HG03025 (cell line): ENCODE measurements around the gene POLD4.
A peak's percentile ranks its signal among the peaks of the same experiment; 100 is the strongest.
"Not testable (repeated sequence)": the region's sequence is repeated elsewhere in the genome, so short reads cannot be mapped to it uniquely, and the experiment has no call there.

Source experiments
- ATAC-seq: cut with Tn5 transposase; IDR thresholded peaks from one replicate; pipeline ENCODE4 v1.9.1; 2021; ENCODE audit warnings: mild to moderate bottlenecking, moderate library complexity; ENCODE audit not compliant: unreplicated experiment, low FRiP score

POLD4 gene

DNA sequence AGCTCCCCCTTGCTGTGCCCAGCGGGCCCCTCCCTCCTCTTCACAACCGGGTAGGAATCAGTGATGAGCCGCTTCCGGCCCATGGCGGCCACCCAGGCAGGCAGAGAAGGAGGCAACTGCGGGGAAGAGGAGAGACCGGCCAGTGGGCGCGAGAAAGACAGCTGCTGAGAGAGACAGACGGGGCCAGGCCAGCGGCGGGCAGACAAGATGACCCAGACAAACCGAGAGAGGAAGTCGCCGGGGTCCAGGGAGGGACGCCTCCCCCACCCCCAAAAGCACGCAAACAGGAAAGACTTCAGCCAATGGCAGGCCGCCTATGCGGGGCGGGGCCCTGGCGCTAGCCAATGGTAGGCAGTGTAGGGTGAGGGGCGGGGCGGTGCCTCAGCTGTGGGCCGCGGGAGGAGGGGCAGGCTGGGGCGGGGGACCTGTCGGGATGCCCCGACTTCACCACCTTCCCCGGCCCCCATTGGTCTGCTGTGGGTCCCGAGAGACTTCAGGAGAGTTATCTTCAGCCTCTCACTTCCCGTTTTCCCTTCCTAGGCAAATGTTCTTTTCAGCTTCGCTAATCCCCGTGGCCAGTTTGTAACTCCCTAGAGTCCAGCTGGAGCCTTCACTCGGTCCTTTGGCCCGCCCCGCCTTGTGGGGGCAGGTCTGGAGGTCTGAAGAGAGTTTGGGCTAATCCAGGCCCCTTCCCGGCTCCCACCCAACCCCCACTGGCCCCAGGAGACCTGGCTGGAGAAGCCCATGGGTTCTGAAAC lies at the start of gene POLD4:
Gene POLD4, minus strand, starts transcription at position 230 of the 758 bp plus-strand sequence. Its CDS starts 147 bp downstream, at position 83.
- peak; percentile 64 for ATAC-seq

DNA sequence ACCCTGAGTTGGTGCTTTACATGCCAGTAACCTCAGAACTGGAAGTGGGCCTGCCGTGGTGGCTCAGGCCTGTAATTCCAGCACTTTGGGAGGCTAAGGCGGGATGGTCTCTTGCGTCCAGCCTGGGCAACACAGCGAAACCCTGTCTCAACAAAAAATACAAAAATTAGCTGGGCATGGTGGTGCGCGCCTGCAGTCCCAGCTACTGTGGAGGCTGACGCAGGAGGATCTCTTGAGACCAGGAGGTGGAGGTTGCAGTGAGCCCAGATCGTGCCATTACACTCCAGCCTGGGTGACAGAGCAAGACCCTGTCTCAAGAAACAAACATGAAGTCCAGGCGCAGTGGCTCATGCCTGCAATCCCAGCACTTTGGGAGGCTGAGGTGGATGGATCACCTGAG lies 49.7 kb upstream of the POLD4 start:
- ATAC-seq = not testable (repeated sequence)

DNA sequence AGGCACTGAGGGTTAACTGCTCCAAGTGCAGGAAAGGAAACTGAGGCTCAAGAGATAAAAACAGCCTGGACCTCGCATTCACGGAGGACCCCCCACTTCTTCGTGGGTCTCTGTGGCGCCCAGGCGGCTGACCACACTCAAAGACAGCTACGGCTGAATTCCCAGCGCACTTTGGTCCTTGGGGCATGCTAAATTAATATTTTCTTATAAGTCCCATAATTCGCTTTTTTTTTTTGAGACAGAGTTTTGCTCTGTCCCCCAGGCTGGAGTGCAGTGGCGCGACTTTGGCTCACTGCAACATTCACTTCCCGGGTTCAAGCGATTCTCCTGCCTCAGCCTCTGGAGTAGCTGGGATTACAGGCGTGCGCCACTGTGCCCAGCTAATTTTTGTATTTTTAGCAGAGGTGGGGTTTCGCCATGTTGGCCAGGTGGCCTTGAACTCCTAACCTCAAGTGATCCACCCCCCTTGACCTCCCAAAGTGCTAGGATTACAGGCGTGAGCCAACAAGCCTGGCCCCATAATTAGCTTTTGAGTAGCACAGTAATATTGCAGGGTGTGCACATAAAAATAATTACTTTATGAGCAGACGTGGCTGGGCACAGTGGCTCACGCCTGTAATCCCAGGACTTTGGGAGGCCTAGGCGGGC lies 49.0 kb upstream of the POLD4 start:
- not testable (repeated sequence) for ATAC-seq

DNA sequence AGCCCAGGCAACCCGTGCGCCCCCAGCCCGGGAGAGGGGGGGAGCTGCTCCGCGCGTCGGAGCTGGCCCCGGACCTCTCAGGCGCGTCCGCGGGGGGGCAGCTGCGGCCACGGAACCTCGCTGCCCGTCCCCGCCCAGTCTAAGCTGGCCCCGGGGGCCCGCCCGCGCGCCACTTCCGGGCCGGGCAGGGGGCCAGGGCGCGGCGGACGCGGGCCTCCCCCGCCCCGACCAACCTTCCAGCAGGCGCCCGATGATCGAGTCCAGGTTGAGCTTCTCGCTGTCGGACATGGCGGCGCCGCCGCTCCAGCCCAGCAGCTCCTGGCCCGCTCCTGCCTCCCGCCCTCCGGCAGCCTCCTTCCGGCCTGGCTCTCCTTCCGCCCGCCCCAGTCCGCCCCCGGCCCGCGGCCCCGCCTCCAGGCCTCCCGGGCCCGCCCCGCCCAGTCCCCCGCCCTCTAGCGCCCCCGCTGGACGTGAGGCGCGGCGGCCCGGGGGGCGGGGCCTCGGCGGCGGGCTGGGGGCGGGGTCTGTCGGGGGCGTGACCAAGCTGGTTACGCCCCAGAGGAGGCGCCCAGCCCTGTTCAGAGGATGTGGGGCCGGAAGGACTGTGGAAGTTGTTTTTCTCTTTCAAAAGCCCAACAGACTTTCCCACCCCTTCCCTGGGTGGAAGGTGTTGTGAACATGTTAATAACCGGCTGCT lies 48.3 kb upstream of the POLD4 start, which contains the start of gene PPP1CA:
Gene PPP1CA, minus strand, starts transcription at position 364 of the 697 bp plus-strand sequence. Its CDS starts 76 bp downstream, at position 288.
- ATAC-seq = peak; percentile 52

DNA sequence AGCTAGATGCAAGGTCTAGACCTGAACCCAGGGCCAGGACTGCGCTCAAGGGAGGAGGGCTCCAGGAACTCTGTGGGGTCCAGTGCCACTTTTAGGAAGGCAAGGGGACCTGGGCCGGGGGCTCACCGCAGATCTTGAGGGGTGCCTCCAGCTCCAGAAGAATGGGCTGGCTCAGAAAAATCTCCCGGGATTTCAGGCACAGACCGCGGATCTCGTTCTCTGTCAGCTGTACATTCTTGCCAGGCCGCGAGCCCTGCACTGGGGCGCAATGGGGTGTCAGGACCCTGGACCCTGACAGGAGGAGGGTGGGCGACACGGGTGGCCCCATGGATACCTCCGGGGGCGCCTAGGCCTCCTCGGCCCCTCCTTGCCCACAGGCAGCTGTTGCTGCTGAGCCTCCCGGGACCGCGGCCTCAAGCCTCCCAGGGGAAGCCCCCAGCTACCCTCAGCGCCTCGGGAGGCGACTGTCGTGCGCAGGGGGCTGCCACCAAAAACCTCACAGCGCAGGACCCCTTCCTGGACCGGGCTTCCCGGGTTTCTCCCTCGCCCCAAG lies 47.7 kb upstream of the POLD4 start:
- ATAC-seq = peak; percentile 9

DNA sequence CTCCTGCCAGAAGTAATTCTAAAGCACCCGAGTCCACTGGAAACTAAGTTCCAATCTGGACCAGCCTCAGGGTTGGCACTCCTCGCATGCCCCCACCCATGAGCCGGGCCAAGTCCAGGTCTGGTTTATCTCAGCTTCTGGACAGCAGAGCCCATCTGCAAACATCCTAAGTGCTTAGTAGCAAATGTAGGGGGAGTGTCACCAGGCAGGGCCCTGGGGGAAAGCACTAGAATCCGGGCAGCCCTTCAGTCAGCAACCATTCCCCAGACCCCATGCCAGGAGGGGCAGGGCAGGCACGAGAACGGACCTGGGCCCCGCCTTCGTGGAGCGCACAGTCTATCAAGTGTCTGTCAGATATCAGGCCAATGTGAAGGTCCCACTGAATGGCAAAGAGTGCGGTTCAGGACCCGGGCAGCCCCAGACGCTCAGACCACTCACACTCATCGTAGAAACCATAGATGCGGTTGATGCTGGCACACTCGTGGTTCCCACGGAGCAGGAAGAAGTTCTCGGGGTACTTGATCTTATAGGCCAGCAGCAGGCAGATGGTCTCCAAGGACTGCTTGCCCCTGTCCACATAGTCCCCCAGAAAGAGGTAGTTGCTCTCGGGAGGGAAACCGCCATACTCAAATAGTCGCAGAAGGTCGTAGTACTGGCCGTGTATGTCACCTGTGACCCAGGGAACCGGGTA lies 47.0 kb upstream of the POLD4 start:
- ATAC-seq = no peak

DNA sequence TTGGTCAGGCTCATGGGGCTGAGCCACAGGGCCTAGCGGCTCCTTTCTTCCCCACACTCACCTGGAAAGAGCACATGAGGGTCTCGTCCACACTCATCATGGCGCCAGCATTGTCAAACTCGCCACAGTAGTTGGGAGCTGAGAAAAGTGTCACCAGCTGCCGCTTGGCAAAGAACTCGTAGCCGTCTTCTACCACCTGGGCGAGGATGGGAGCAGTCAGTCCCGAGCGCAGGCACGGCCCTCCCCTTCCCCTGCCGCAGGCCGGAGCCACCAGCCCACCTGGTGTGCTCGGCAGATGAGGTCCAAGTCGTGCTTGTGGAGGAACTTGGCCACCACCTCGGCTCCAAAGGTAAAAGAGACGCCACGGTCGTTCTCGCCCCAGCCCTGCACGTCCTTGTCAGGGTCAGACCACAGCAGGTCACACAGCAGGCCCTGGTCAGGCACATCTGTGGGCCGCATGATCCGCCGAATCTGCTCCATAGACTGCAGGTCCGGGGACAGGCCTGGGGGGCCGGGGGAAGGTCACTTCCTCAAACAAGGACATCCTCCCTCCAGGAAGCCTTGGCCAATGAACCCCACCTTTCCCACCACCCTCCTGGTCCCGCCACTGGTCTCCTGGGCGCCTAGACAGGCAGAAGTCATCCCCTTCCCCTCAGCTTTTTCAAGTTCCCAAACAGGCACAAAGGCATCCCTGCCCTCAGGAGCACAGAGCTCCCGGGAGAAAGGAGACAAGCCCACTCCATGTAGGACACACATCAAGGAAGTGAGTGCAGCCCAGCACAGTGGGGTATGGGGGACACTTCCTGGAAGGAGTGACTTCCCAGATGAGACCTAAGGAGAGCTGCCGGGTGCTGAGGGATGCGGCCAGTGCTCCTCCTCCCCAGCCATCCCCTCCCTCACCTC lies 45.6 kb upstream of the POLD4 start:
- ATAC-seq = no peak

DNA sequence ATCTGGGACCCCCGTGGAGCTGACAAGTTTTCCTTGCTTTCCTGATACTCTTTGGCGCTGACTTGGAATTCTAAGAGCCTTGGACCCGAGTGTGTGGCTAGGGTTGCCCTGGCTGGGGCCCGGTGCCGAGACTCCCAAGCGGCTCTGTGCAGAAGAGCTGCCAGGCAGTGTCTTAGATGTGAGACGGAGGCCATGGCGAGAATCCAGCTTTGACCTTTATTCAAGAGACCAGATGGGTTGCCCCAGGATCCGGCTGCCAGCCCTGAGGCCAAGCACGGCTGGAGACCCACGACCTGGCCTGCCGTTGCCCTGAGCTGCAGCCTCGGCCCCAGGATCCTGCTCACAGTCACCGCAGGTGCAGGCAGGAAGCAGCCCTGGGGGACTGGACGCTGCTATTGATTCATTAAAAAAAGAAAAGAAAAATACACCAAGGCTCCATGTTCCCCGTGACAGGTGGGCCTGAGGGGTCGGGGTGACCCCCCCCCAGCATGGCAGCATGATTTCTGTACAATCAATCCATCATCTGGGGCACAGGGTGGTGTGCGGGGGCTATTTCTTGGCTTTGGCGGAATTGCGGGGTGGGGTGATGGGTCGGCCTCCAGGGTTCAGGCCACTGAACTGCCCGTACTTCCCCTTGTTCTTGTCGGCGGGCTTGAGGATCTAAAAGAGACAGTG lies 44.8 kb upstream of the POLD4 start:
- no peak for ATAC-seq

DNA sequence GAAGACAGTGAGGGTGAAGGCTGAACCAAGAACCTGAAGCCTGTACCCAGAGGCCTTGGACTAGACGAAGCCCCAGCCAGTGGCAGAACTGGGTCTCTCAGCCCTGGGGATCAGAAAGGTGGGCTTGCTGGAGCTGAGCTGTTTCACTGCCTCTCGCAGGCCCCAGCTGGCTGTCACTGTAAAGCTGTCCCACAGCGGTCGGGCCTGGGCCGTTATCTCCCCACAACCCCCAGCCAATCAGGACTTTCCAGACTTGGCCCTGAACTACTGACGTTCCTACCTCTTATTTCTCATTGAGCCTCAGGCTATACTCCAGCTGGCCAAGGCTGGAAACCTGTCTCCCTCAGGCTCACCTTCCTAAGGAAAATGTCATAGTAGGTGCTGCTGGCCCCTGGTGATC lies 44.2 kb upstream of the POLD4 start:
- no peak for ATAC-seq

DNA sequence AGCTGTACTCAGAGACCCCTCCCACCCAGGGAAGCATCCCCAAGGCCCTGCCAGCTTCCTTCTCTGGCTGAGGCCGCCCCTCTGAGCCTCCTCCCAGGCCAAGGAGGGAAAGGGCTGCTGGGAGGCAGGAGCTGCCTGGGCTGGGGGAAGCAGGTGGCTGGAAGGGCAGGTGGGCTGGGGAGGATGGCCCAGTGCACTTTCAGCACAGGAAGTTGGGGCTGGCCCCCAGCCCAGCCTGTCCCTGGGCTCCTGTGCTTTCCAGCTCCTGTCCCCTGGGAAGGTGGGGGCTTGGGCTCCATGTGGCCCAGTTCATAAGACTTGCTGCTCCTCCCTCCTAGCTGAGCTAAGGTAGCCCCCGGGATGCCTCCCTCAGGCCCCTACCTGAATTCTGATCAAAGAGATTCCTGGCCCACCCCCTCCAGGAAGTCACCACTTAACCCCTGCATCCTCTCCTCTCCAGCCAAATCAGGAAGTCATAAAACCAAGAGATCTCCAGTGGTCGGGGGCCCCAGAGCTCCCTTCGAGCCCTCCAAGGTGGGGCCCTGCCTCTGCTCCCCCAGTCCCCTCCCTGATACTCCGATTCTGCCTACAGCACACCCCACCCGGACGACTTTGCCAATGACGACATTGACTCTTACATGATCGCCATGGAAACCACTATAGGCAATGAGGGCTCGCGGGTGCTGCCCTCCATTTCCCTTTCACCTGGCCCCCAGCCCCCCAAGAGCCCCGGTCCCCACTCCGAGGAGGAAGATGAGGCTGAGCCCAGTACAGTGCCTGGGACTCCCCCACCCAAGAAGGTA lies 43.4 kb upstream of the POLD4 start:
- no peak for ATAC-seq

DNA sequence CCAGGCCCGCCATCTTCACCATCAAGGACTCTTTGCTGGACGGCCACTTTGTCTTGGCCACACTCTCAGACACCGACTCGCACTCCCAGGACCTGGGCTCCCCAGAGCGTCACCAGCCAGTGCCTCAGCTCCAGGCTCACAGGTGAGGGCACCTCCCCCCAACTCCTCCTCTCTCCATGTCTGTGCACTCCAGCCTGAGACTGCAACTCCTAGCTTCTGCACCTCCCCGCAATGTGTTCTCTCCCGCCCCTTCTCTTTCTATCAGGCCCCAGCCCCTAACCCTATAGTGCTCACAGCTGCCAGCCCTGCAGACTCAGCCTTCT lies 42.9 kb upstream of the POLD4 start:
- no peak for ATAC-seq

DNA sequence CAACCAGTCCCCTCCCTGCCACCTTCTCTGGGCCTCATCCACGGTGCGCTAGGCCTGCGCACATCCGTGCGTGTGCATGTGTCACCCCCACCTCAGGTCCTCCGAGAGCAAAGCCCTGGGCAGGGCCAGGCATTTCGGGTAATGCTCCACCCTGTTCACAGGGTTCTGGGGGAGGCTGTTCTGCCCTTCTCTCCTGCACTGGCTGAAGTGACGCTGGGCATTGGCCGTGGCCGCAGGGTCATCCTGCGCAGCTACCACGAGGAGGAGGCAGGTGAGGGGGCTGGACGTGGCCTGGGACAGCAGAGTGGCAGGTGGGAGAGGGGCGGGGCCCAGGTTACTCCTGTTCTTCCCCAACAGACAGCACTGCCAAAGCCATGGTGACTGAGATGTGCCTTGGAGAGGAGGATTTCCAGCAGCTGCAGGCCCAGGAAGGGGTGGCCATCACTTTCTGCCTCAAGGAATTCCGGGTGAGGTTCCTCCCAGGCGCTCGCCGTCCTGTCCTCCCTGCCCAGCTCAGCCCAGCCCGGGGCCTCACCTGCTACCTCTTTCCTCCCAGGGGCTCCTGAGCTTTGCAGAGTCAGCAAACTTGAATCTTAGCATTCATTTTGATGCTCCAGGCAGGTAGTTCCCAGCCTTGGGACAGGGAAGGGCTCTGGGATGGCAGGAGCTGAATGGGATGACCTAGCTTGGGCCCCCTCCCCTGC lies 42.4 kb upstream of the POLD4 start:
- ATAC-seq = no peak

DNA sequence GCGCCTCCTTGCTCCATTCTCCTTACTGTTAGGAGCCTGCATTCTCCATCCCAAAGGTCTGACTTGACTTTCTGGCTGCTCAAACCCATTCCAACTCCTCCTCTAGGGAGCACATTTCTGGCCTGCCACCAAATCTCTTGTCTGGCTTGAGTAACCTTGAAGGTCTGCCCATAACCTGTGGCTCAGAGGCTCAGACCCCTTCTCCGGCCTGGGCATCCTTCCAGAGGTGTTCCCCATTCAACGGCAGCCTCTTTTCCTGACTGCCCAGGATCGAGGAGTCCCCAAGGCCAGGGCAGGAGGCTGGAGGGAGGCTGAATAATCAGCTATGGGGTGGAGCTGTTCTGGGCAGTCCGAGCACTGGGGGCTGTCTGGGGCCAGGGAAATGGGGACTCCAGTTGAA lies 40.6 kb upstream of the POLD4 start:
- ATAC-seq = no peak

DNA sequence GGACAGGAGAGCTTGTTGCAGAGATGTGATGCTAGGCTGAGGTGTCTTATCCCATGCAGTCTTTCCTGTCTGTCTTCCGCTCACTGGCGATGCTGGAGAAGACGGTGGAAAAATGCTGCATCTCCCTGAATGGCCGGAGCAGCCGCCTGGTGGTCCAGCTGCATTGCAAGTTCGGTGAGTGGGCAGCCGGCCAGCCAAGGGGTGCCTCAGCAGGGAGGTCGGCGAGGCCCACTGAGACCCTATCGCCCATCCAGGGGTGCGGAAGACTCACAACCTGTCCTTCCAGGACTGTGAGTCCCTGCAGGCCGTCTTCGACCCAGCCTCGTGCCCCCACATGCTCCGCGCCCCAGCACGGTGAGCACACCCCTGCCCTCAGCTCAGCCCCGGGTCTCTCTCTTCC lies 40.1 kb upstream of the POLD4 start:
- no peak for ATAC-seq

DNA sequence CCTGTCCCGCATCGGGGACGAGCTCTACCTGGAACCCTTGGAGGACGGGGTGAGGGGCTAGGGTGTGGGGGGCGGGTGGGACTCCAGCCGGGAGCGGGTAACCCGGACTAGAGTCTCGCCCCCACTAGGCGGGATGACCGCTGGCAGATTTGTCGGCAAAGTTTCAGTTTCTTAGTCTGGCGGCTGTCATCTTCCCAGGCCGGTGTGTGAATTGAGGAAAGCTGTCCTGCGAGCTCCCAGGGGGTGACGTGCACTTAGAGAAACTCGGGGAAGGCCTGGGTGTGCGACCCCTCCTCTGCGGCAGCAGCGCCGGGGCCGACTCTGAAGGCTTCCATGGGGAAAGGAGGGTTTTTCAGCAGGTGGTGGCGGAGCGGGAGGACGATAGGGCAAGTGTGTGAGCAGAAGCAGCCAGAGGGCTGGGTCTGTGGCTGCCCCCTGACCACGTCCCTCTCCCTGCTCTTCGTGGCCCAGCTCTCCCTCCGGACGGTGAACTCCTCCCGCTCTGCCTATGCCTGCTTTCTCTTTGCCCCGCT lies 38.9 kb upstream of the POLD4 start:
- no peak for ATAC-seq

DNA sequence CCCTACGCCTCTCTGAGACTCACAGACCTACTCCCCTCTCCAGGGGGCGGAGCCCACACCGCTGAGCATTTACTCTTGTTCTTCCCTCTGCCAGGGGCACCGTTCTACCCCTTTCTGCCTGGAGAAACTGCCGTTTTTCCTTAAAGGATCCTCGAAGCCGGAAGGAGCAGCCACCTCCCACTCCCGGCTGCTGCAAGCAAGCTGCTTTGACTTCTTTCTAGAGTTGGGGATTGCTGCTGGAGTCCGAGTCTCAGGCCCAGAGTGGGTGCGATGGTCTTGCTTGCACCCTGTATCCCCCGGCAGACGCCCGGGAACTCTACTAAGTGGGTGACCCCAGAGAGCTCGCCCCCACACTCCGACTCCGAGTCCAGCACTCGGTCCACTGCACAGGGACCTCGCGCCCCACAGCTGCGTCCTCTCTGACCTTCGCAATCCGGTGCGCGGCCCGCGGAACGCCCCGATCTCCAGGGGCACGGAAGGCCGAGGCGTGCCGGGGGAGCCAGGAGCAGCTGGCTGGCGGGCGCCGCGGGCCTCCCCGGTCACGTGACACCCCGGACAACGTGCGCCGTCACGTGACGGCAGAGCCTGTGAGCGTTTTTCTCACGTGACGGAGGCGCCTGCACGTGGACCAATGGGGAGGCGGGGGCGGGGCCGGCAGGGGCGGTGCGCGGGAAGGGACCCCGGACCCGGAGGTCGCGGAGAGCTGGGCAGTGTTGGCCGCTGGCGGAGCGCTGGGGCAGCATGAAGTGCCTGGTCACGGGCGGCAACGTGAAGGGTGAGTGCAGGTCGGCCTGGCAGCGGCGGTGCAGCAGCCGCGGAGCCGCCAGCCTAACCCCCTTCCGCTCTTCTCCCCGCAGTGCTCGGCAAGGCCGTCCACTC lies 38.2 kb upstream of the POLD4 start, which contains the start of gene RAD9A:
Gene RAD9A, plus strand, starts transcription at position 683 of the 879 bp plus-strand sequence. Its CDS starts 59 bp downstream, at position 742.
- peak; percentile 57 for ATAC-seq
